GM18858 (cell line): Measurements from ENCODE around the gene OR51D1.

Source experiments
- ATAC-seq: cut with Tn5 transposase; IDR thresholded peaks from one replicate; pipeline ENCODE4 v1.9.1; 2021; ENCODE audit not compliant: unreplicated experiment

The OR51D1 gene

GRCh38 chr11:4644233-4644632, 7.0 kb downstream of the OR51D1 start:
- no peak for ATAC-seq

- no peak for ATAC-seq
Measured at GRCh38 chr11:4645974-4646373, 8.7 kb downstream of the OR51D1 start.

GRCh38 chr11:4647766-4648165, 10.5 kb downstream of the OR51D1 start:
- ATAC-seq = no peak

- ATAC-seq = no peak
Measured at GRCh38 chr11:4654635-4655369, 17.5 kb downstream of the OR51D1 start.

GRCh38 chr11:4658629-4659445, 21.6 kb downstream of the OR51D1 start:
- ATAC-seq = no peak

- no peak for ATAC-seq
Measured at GRCh38 chr11:4662876-4663275, 25.6 kb downstream of the OR51D1 start.

GRCh38 chr11:4664183-4664582, 26.9 kb downstream of the OR51D1 start:
- no peak for ATAC-seq

- no peak for ATAC-seq
Measured at GRCh38 chr11:4664786-4665185, 27.5 kb downstream of the OR51D1 start.

- ATAC-seq = no peak
Measured at GRCh38 chr11:4665424-4665823, 28.1 kb downstream of the OR51D1 start.

- no peak for ATAC-seq
Measured at GRCh38 chr11:4671741-4672140, 34.5 kb downstream of the OR51D1 start.

- ATAC-seq = no peak
Measured at GRCh38 chr11:4672470-4672869, 35.2 kb downstream of the OR51D1 start.

GRCh38 chr11:4673781-4674180, 36.5 kb downstream of the OR51D1 start:
- no peak for ATAC-seq

- no peak for ATAC-seq
Measured at GRCh38 chr11:4677948-4678347, 40.7 kb downstream of the OR51D1 start.

- ATAC-seq = no peak
Measured at GRCh38 chr11:4680341-4680740, 43.1 kb downstream of the OR51D1 start.

- no peak for ATAC-seq
Measured at GRCh38 chr11:4682623-4683419, 45.5 kb downstream of the OR51D1 start.

- no peak for ATAC-seq
Measured at GRCh38 chr11:4684631-4685285, 47.5 kb downstream of the OR51D1 start.
